Spleen (tissue), 7 donors: Measurements from ENCODE around the gene SNRNP48.

Experiments used
- POLR2A ChIP-seq, 3 donors: fragments of 450-650 bp; IDR thresholded peaks; one replicate each; pipeline ENCODE4 v1.5.1; 2017; ENCODE audit warnings: antibody characterized with exemption in 3 of 3, mild to moderate bottlenecking in 1 of 3
- POLR2AphosphoS5 ChIP-seq, 3 donors: sonication (generic); formaldehyde crosslinking; IDR thresholded peaks; one replicate each; pipeline ENCODE4 v1.5.1; 2017; ENCODE audit warnings: antibody characterized with exemption in 3 of 3
- TF ChIP-seq, protein P1 (sequence below), 11 experiments: fragments of 200-600 bp in 7 of 11; fragments of 450-650 bp in 4 of 11; sonication (generic) in 4 of 11; IDR thresholded peaks in 8 of 11; conservative IDR thresholded peaks in 3 of 11; 1 replicate in 7 of 11; 2 replicates in 4 of 11; pipeline versions ENCODE4 v1.4.0 to v1.8.0; 2016 to 2021; ENCODE audit warnings: antibody characterized with exemption in 11 of 11, inconsistent platforms in 4 of 11, mild to moderate bottlenecking in 1 of 11
- donor health status: DM: no; HTN: no; CAD: no; lungs with moderate emphysema.
- donor health status: DM: no; HTN: no; CAD: no.
- donor health status: DM: no; HTN: no; CAD: no.

DNA sequence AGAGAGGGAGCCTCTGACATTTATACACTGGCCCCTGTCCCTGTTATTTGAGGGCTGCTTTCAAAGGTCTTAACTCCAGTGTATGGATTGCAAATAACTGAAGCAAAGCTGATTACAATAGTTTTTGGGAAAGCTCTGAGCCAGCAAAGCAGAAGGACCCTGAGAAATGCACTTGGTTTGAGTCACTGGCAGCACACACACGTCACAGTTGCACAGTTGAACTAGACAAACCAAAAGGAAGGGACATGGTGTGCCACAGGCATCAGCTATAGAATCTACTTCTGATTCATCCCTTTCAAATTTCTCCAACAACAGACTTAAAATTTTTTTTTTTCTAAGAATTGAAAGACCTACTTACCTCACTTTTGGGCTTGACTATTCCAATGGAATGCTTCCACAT is 56.4 kb downstream of the SNRNP48 start:
- TF ChIP-seq, protein P1, sequence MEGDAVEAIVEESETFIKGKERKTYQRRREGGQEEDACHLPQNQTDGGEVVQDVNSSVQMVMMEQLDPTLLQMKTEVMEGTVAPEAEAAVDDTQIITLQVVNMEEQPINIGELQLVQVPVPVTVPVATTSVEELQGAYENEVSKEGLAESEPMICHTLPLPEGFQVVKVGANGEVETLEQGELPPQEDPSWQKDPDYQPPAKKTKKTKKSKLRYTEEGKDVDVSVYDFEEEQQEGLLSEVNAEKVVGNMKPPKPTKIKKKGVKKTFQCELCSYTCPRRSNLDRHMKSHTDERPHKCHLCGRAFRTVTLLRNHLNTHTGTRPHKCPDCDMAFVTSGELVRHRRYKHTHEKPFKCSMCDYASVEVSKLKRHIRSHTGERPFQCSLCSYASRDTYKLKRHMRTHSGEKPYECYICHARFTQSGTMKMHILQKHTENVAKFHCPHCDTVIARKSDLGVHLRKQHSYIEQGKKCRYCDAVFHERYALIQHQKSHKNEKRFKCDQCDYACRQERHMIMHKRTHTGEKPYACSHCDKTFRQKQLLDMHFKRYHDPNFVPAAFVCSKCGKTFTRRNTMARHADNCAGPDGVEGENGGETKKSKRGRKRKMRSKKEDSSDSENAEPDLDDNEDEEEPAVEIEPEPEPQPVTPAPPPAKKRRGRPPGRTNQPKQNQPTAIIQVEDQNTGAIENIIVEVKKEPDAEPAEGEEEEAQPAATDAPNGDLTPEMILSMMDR (IDR thresholded peaks at IDR 0.05 in 8 of 11, conservative IDR thresholded peaks at IDR 0.05 in 3 of 11) = no peak
- TF ChIP-seq POLR2A (IDR thresholded peaks at IDR 0.05) (no peak), POLR2AphosphoS5 (IDR thresholded peaks at IDR 0.05) (no peak)
